WTC11 (cell line): ENCODE results near the gene LDLRAD3. TPM values are rescaled to one million over a fixed set of nuclear protein-coding genes. Genes with fewer than 3 reads are reported as not detected.
A peak's percentile ranks its signal among the peaks of the same experiment; 100 is the strongest.

ENCODE experiments used
- ATAC-seq: fragments of 200-7000 bp; cut with Tn5 transposase; 2 replicates; pipeline ENCODE4 v1.10.0; 2021; ENCODE audit warnings: mild to moderate bottlenecking, moderate library complexity
- CTCF ChIA-PET: fragments of 300-600 bp; sonication (Branson Sonifier 250); formaldehyde crosslinking; loops from one replicate; lab custom pipeline; 2021; ENCODE audit warnings: antibody characterized with exemption; lab: Charles Lee
- POLR2A ChIA-PET: fragments of 350-600 bp; sonication (Branson Sonifier 250); formaldehyde crosslinking; loops from one replicate; lab custom pipeline; 2021; ENCODE audit warnings: antibody characterized with exemption; lab: Charles Lee
- DNase-seq: peaks from one replicate; pipeline ENCODE4 v3.0.0; 2021; ENCODE audit warnings: low spot score
- H3K27ac Mint-ChIP-seq: 2 replicates; pipeline ENCODE4 v1.8.0; 2021; ENCODE audit warnings: mixed read lengths
- H3K27me3 Mint-ChIP-seq: 2 replicates; pipeline ENCODE4 v1.8.0; 2021; ENCODE audit warnings: low read depth, mild to moderate bottlenecking, moderate library complexity, mixed read lengths
- H3K36me3 Mint-ChIP-seq: 2 replicates; pipeline ENCODE4 v1.8.0; 2021; ENCODE audit warnings: mixed read lengths
- H3K4me1 Mint-ChIP-seq: 2 replicates; pipeline ENCODE4 v1.8.0; 2022; ENCODE audit warnings: mixed read lengths
- H3K4me3 Mint-ChIP-seq: 2 replicates; pipeline ENCODE4 v1.8.0; 2021; ENCODE audit warnings: mild to moderate bottlenecking, moderate library complexity, mixed read lengths
- H3K9me3 Mint-ChIP-seq: 2 replicates; pipeline ENCODE4 v1.8.0; 2021; ENCODE audit warnings: mixed read lengths
- ATF3 ChIP-seq: sonication (generic); formaldehyde crosslinking; conservative IDR thresholded peaks from 2 replicates; pipeline ENCODE4 v1.8.1; 2022; ENCODE audit warnings: mild to moderate bottlenecking, missing genetic modification reagents
- CDX4 ChIP-seq: fragments of 250-450 bp; sonication (Bioruptor Pico); IDR thresholded peaks from 2 replicates; pipeline ENCODE4 v1.9.0; 2021; ENCODE audit warnings: moderate library complexity, mild to moderate bottlenecking, inconsistent platforms, borderline replicate concordance
- CREM ChIP-seq: sonication (generic); formaldehyde crosslinking; IDR thresholded peaks from 2 replicates; pipeline ENCODE4 v1.8.1; 2022; ENCODE audit warnings: mild to moderate bottlenecking, missing genetic modification reagents, moderate library complexity
- GTF2I ChIP-seq: fragments of 250-450 bp; sonication (Bioruptor Pico); conservative IDR thresholded peaks from 2 replicates; pipeline ENCODE4 v1.4.0; 2021; ENCODE audit warnings: mild to moderate bottlenecking
- HMGXB4 ChIP-seq: sonication (generic); formaldehyde crosslinking; IDR thresholded peaks from 2 replicates; pipeline ENCODE4 v1.8.1; 2023; ENCODE audit warnings: mild to moderate bottlenecking, moderate library complexity, missing genetic modification reagents
- PRRX2 ChIP-seq: fragments of 250-450 bp; sonication (Bioruptor Pico); IDR thresholded peaks from 2 replicates; pipeline ENCODE4 v1.8.0; 2021; ENCODE audit warnings: mild to moderate bottlenecking
- SOX15 ChIP-seq: fragments of 250-450 bp; sonication (Bioruptor Pico); IDR thresholded peaks from 2 replicates; pipeline ENCODE4 v1.9.0; 2021; ENCODE audit warnings: mild to moderate bottlenecking
- ZNF512 ChIP-seq: sonication (generic); formaldehyde crosslinking; IDR thresholded peaks from 2 replicates; pipeline ENCODE4 v1.8.1; 2022; ENCODE audit warnings: missing genetic modification reagents, borderline replicate concordance
- ZNF532 ChIP-seq: fragments of 250-450 bp; sonication (Bioruptor Pico); IDR thresholded peaks from 2 replicates; pipeline ENCODE4 v1.9.0; 2021; ENCODE audit warnings: mild to moderate bottlenecking, borderline replicate concordance
- total RNA-seq: library from RNA; stranded (reverse); gene quantifications from 3 replicates; pipeline ENCODE4 v1.2.3, GENCODE V29; 2021

The LDLRAD3 gene
- total RNA-seq, 1 experiment from 2014 or later: 14.5 TPM

- TF ChIP-seq CDX4 (CRISPR knock-in tag) (no peak), ZNF532 (CRISPR knock-in tag) (no peak)
These were observed 117.6 kb downstream of the LDLRAD3 start (continued) for GRCh38 chr11:36061471-36061870.

- TF ChIP-seq ZNF512 (CRISPR knock-in tag): no peak
- TF ChIP-seq SOX15 (CRISPR knock-in tag): no peak
- no peak for TF ChIP-seq PRRX2
- no peak for TF ChIP-seq GTF2I
- no peak for TF ChIP-seq HMGXB4 (CRISPR knock-in tag)
- TF ChIP-seq ZNF532 (CRISPR knock-in tag): no peak
- TF ChIP-seq CREM: no peak
- TF ChIP-seq ATF3 (CRISPR knock-in tag): no peak
- peaks cover 25% of the 10 kb centered on the region for H3K9me3 Mint-ChIP-seq
- H3K4me3 Mint-ChIP-seq: no peak overlapping the region
- no peaks in the 10 kb centered on the region for H3K27me3 Mint-ChIP-seq
- no peak for ATAC-seq
- no peak for DNase-seq
- ChIA-PET POLR2A (no interaction called here), CTCF (interaction anchor here (1.0 to 2.9 kb wide), 3 partner anchors 69 to 241 kb away, joined by 3 to 19 read pairs (median 10); no protein-coding TSS in a partner anchor)
- peak overlapping the region; percentile 47; the same call in 1 of the 2 replicates for H3K27ac Mint-ChIP-seq
- H3K36me3 Mint-ChIP-seq: peaks cover 23% of the 10 kb centered on the region
- peaks cover 15% of the 10 kb centered on the region for H3K4me1 Mint-ChIP-seq
These were observed 119.0 kb downstream of the LDLRAD3 start for GRCh38 chr11:36062796-36063365.
